ENCODE results near the gene NECTIN1.

- no peak for TF ChIP-seq REST (IDR thresholded peaks at IDR 0.05; ENCODE audit: insufficient replicate concordance, low read depth)
- TF ChIP-seq CTCF (IDR thresholded peaks at IDR 0.05; ENCODE audit: insufficient read depth, low read length) = no peak
- TF ChIP-seq GABPA (IDR thresholded peaks at IDR 0.05; ENCODE audit: low read depth) = no peak
These were observed 84.5 kb downstream of the NECTIN1 start for GRCh38 chr11:119644502-119644901.
